WTC11 (cell line): Measurements from ENCODE around the gene UROC1. TPM values are rescaled to one million over a fixed set of nuclear protein-coding genes. Genes with fewer than 3 reads are reported as not detected.

Experiments
- ATAC-seq: fragments of 200-7000 bp; cut with Tn5 transposase; 2 replicates; pipeline ENCODE4 v1.10.0; 2021; ENCODE audit warnings: mild to moderate bottlenecking, moderate library complexity
- CTCF ChIA-PET: fragments of 300-600 bp; sonication (Branson Sonifier 250); formaldehyde crosslinking; loops from one replicate; lab custom pipeline; 2021; ENCODE audit warnings: antibody characterized with exemption; lab: Charles Lee
- POLR2A ChIA-PET: fragments of 350-600 bp; sonication (Branson Sonifier 250); formaldehyde crosslinking; loops from one replicate; lab custom pipeline; 2021; ENCODE audit warnings: antibody characterized with exemption; lab: Charles Lee
- DNase-seq: peaks from one replicate; pipeline ENCODE4 v3.0.0; 2021; ENCODE audit warnings: low spot score
- H3K27ac Mint-ChIP-seq: 2 replicates; pipeline ENCODE4 v1.8.0; 2021; ENCODE audit warnings: mixed read lengths
- H3K27me3 Mint-ChIP-seq: 2 replicates; pipeline ENCODE4 v1.8.0; 2021; ENCODE audit warnings: low read depth, mild to moderate bottlenecking, moderate library complexity, mixed read lengths
- H3K36me3 Mint-ChIP-seq: 2 replicates; pipeline ENCODE4 v1.8.0; 2021; ENCODE audit warnings: mixed read lengths
- H3K4me1 Mint-ChIP-seq: 2 replicates; pipeline ENCODE4 v1.8.0; 2022; ENCODE audit warnings: mixed read lengths
- H3K4me3 Mint-ChIP-seq: 2 replicates; pipeline ENCODE4 v1.8.0; 2021; ENCODE audit warnings: mild to moderate bottlenecking, moderate library complexity, mixed read lengths
- H3K9me3 Mint-ChIP-seq: 2 replicates; pipeline ENCODE4 v1.8.0; 2021; ENCODE audit warnings: mixed read lengths
- ARID4B ChIP-seq: sonication (generic); formaldehyde crosslinking; IDR thresholded peaks from 2 replicates; pipeline ENCODE4 v1.8.0; 2023; ENCODE audit warnings: missing genetic modification reagents, mild to moderate bottlenecking, borderline replicate concordance
- E2F4 ChIP-seq: sonication (generic); formaldehyde crosslinking; IDR thresholded peaks from 2 replicates; pipeline ENCODE4 v1.8.1; 2022; ENCODE audit warnings: low read depth, mild to moderate bottlenecking, moderate library complexity, missing genetic modification reagents, borderline replicate concordance
- E2F5 ChIP-seq: sonication (generic); formaldehyde crosslinking; IDR thresholded peaks from 2 replicates; pipeline ENCODE4 v1.8.1; 2022; ENCODE audit warnings: mild to moderate bottlenecking, moderate library complexity, missing genetic modification reagents
- ERG ChIP-seq: fragments of 250-450 bp; sonication (Bioruptor Pico); IDR thresholded peaks from 2 replicates; pipeline ENCODE4 v1.8.0; 2021; ENCODE audit warnings: mild to moderate bottlenecking
- HMGXB4 ChIP-seq: sonication (generic); formaldehyde crosslinking; IDR thresholded peaks from 2 replicates; pipeline ENCODE4 v1.8.1; 2023; ENCODE audit warnings: mild to moderate bottlenecking, moderate library complexity, missing genetic modification reagents
- IRF1 ChIP-seq: sonication (generic); formaldehyde crosslinking; IDR thresholded peaks from 2 replicates; pipeline ENCODE4 v1.8.0; 2023; ENCODE audit warnings: missing genetic modification reagents
- IRF2 ChIP-seq: sonication (generic); formaldehyde crosslinking; IDR thresholded peaks from 2 replicates; pipeline ENCODE4 v1.8.0; 2022; ENCODE audit warnings: low read depth, missing genetic modification reagents, borderline replicate concordance
- JUN ChIP-seq: sonication (generic); formaldehyde crosslinking; IDR thresholded peaks from 2 replicates; pipeline ENCODE4 v1.8.0; 2023; ENCODE audit warnings: mild to moderate bottlenecking, missing genetic modification reagents
- NFE2L1 ChIP-seq: sonication (generic); formaldehyde crosslinking; IDR thresholded peaks from 2 replicates; pipeline ENCODE4 v1.8.1; 2023; ENCODE audit warnings: missing genetic modification reagents
- NR2C2 ChIP-seq: sonication (generic); formaldehyde crosslinking; IDR thresholded peaks from 2 replicates; pipeline ENCODE4 v1.8.0; 2022; ENCODE audit warnings: mild to moderate bottlenecking, missing genetic modification reagents
- PRDM15 ChIP-seq: sonication (generic); formaldehyde crosslinking; IDR thresholded peaks from 2 replicates; pipeline ENCODE4 v1.8.0; 2022; ENCODE audit warnings: missing genetic modification reagents
- TEAD1 ChIP-seq: sonication (generic); formaldehyde crosslinking; IDR thresholded peaks from 2 replicates; pipeline ENCODE4 v1.8.0; 2022; ENCODE audit warnings: mild to moderate bottlenecking, missing genetic modification reagents
- ZBTB21 ChIP-seq: sonication (generic); formaldehyde crosslinking; IDR thresholded peaks from 2 replicates; pipeline ENCODE4 v1.8.1; 2023; ENCODE audit warnings: mild to moderate bottlenecking, missing genetic modification reagents, borderline replicate concordance
- ZNF423 ChIP-seq: fragments of 250-450 bp; sonication (Bioruptor Pico); IDR thresholded peaks from 2 replicates; pipeline ENCODE4 v2.1.2; 2022; ENCODE audit warnings: mild to moderate bottlenecking, moderate library complexity
- ZNF425 ChIP-seq: fragments of 250-450 bp; sonication (Bioruptor Pico); conservative IDR thresholded peaks from 2 replicates; pipeline ENCODE4 v1.9.0; 2021; ENCODE audit warnings: mild to moderate bottlenecking
- total RNA-seq: library from RNA; stranded (reverse); gene quantifications from 3 replicates; pipeline ENCODE4 v1.2.3, GENCODE V29; 2021

Gene UROC1
- total RNA-seq, 1 experiment from 2014 or later, result not detected

GRCh38 chr3:126521122-126521891 is 3.7 kb upstream of the UROC1 start (continued):
- no peak for TF ChIP-seq ERG (CRISPR knock-in tag)
- TF ChIP-seq IRF1 (CRISPR knock-in tag), result no peak

GRCh38 chr3:126519506-126520455 is 2.2 kb upstream of the UROC1 start:
- H3K27ac Mint-ChIP-seq, result no peak overlapping the region
- H3K4me3 Mint-ChIP-seq, result no peak overlapping the region
- DNase-seq (no peak), ATAC-seq (no peak)
- peaks cover 17% of the 10 kb centered on the region for H3K27me3 Mint-ChIP-seq
- H3K9me3 Mint-ChIP-seq, result no peaks in the 10 kb centered on the region
- ChIA-PET POLR2A (no interaction called here), CTCF (interaction anchor here (0.5 to 1.0 kb wide), 2 partner anchors 29 to 1062 kb away, joined by 3 read pairs; no protein-coding TSS in a partner anchor)
- H3K36me3 Mint-ChIP-seq, result no peaks in the 10 kb centered on the region
- H3K4me1 Mint-ChIP-seq, result peaks cover 6% of the 10 kb centered on the region
- no peak for TF ChIP-seq JUN (CRISPR knock-in tag)
- TF ChIP-seq ARID4B (CRISPR knock-in tag), result no peak
- TF ChIP-seq ZNF423, result no peak
- TF ChIP-seq IRF2 (CRISPR knock-in tag), result no peak
- no peak for TF ChIP-seq PRDM15 (CRISPR knock-in tag)
- no peak for TF ChIP-seq ZNF425
- no peak for TF ChIP-seq NR2C2 (CRISPR knock-in tag)
- no peak for TF ChIP-seq E2F5 (CRISPR knock-in tag)
- no peak for TF ChIP-seq TEAD1
- TF ChIP-seq HMGXB4 (CRISPR knock-in tag), result no peak
- TF ChIP-seq ZBTB21, result no peak
- no peak for TF ChIP-seq NFE2L1
- no peak for TF ChIP-seq E2F4 (CRISPR knock-in tag)
